Ascending aorta (tissue), 2 donors: Measurements from ENCODE around the gene FOCAD. TPM values are rescaled to one million over a fixed set of nuclear protein-coding genes. Genes with fewer than 3 reads are reported as not detected.

Experiments used
- DNase-seq, 2 donors: peaks; one replicate each; pipeline ENCODE4 v3.0.0-alpha.2; 2019; ENCODE audit warnings: low spot score in 2 of 2
- H3K27ac ChIP-seq, 2 donors: fragments of 200-600 bp; sonication (generic); one replicate each; pipeline ENCODE4 v1.5.1; 2016 to 2017; ENCODE audit warnings: mild to moderate bottlenecking in 1 of 2
- H3K27me3 ChIP-seq: fragments of 200-600 bp; sonication (generic); one replicate; pipeline ENCODE4 v1.5.1; 2017
- H3K36me3 ChIP-seq, 2 donors: fragments of 200-600 bp; sonication (generic); one replicate each; pipeline ENCODE4 v1.5.1; 2016
- H3K4me1 ChIP-seq, 2 donors: fragments of 200-600 bp; sonication (generic); one replicate each; pipeline ENCODE4 v1.5.1; 2016 to 2017; ENCODE audit warnings: mild to moderate bottlenecking in 1 of 2
- H3K4me3 ChIP-seq, 2 donors: fragments of 200-600 bp; sonication (generic); one replicate each; pipeline ENCODE4 v1.5.1; 2016 to 2017; ENCODE audit warnings: mild to moderate bottlenecking in 1 of 2
- H3K9me3 ChIP-seq, 2 donors: fragments of 200-600 bp; sonication (generic); one replicate each; pipeline ENCODE4 v1.5.1; 2016
- CTCF ChIP-seq, 3 experiments: fragments of 200-600 bp in 2 of 3; fragments of 450-650 bp in 1 of 3; sonication (generic) in 2 of 3; IDR thresholded peaks; one replicate each; pipeline ENCODE4 v1.5.1; 2016 to 2019; ENCODE audit warnings: antibody characterized with exemption in 3 of 3, mild to moderate bottlenecking in 1 of 3, moderate library complexity in 1 of 3
- intact Hi-C: fragments of 100-400 bp; cut with DNase I; formaldehyde crosslinking; loops from one replicate; pipeline ENCODE4 v1.15.1; 2023
- total RNA-seq: library from RNA; depleted of rRNA; stranded (reverse); fragments of >200 nt; gene quantifications from one replicate; pipeline ENCODE4 v1.1.0, GENCODE V29; 2016

Gene FOCAD
- total RNA-seq, 1 donor from 2014 or later = 64.3 TPM

DNA sequence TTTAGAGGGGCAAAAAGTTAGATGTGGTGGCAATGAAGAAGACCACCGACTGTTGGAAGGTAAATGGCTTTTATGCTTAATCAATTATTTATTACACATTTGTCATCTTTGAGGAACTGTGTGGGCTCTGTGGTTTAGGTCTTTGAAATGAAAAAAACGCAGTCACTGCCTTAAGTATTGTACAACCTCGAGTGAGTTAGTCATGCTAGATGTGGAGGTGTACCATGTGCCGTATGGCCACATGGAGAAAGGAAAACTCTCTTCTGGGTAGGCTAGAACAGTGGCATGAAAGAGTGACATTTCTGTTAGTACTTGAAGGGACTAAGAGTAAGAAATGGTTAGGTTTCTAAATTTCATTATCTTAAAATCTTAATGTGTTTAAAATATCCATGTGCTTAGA lies 181.3 kb downstream of the FOCAD start:
- no peaks in the 10 kb centered on the region for H3K27me3 ChIP-seq
- H3K9me3 ChIP-seq = no peaks in the 10 kb centered on the region
- no peak overlapping the region for H3K4me3 ChIP-seq
- no peak for DNase-seq
- H3K27ac ChIP-seq = no peak overlapping the region
- no peaks in the 10 kb centered on the region for H3K36me3 ChIP-seq
- no peak for TF ChIP-seq CTCF (IDR thresholded peaks at IDR 0.05)
- H3K4me1 ChIP-seq = no peaks in the 10 kb centered on the region
- intact Hi-C loops = no loop called here

DNA sequence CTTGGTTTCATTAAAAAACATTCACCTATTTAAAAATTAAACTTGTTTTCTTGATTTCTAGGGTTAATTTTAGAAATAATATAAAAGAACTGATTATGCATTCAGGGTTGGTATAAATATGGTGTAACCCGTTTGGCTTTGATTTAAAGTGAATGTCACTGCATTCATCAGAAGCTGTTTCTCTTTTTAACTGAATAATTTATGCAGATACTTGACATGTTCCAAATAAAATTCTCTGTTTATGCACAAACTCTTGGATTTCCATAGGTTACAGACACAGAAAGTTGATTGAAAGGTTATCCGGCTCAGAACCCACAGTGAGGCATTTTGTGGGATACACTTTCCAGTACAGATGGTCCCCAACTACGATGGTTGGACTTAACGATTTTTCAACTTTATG lies 186.1 kb downstream of the FOCAD start:
- no peak overlapping the region for H3K27ac ChIP-seq
- intact Hi-C loops = no loop called here
- TF ChIP-seq CTCF (IDR thresholded peaks at IDR 0.05) = no peak

GRCh38 chr9:20872340-20872977 lies 188.4 kb downstream of the FOCAD start:
- Histone ChIP-seq H3K9me3 (no peaks in the 10 kb centered on the region), H3K27me3 (no peaks in the 10 kb centered on the region), H3K27ac (no peak overlapping the region), H3K4me1 (no peaks in the 10 kb centered on the region), H3K4me3 (no peak overlapping the region), H3K36me3 (no peaks in the 10 kb centered on the region)
- intact Hi-C loops = no loop called here
- TF ChIP-seq CTCF (IDR thresholded peaks at IDR 0.05) = no peak
- DNase-seq = no peak

More for the DNA sequence above, 186.1 kb downstream of the FOCAD start:
- no peaks in the 10 kb centered on the region for H3K27me3 ChIP-seq
- no peak for DNase-seq
- no peaks in the 10 kb centered on the region for H3K36me3 ChIP-seq
- H3K4me3 ChIP-seq = no peak overlapping the region
- H3K4me1 ChIP-seq = no peaks in the 10 kb centered on the region
- H3K9me3 ChIP-seq = no peaks in the 10 kb centered on the region

DNA sequence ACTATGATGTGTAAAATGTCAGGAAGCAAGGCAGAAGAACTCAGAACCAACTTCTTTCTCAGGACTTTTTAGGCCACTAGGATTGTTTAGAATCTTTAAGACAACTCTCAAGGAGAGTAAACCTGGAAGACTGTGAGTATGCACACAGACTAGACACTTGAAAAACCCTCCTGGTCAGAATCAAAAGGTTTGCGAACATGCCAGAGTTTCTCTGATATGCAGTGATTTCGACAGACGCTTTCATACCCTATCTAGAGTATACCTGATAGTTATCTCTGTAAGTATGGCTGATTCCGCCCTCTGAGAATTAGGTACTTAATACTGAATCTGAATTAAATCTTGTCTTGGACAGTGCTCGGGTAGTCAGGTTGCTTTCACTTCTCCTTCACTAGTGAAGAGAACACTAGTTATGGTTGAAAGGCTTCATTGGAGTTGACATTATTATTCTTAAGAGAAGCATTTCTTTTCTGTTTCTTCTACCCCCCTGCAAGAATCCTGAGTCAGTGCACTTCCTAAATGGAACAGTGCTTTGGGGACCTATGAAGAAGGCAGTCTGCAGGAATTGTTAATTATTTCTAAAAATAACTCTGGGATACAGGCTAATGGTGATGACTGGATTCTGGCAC lies 189.3 kb downstream of the FOCAD start:
- no peak for TF ChIP-seq CTCF (IDR thresholded peaks at IDR 0.05)
- no peaks in the 10 kb centered on the region for H3K4me1 ChIP-seq
- no peak overlapping the region for H3K4me3 ChIP-seq
- DNase-seq = no peak
- H3K27ac ChIP-seq = no peak overlapping the region
- H3K9me3 ChIP-seq = no peaks in the 10 kb centered on the region
- H3K27me3 ChIP-seq = no peaks in the 10 kb centered on the region
- H3K36me3 ChIP-seq = no peaks in the 10 kb centered on the region
- intact Hi-C loops = no loop called here

DNA sequence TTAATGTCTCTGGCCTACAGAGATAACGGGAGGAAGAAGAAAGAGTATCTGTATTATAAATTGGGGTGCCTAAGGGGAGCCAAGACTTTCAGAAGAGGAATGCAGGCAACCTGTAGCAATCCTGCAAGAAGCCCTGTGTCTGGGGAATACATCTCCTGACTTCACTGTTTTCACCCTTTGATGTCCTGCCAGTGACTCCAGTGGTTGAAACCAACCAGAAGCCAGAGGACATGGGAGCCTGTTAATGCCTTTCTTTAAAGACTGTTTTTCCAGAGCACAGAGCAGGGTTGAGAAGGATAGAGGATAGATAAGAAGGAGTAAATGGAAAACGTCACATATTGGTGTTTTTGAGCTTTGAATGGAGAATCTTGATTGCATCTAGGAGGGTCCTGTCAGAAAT lies 196.2 kb downstream of the FOCAD start:
- no peaks in the 10 kb centered on the region for H3K9me3 ChIP-seq
- H3K27ac ChIP-seq = no peak overlapping the region
- intact Hi-C loops = loop anchor here (10.0 kb wide), 1 partner anchor 65 kb away; no protein-coding TSS in a partner anchor
- no peaks in the 10 kb centered on the region for H3K27me3 ChIP-seq
- peaks cover 4% of the 10 kb centered on the region in 2 donors for H3K36me3 ChIP-seq
- no peak overlapping the region for H3K4me3 ChIP-seq
- H3K4me1 ChIP-seq = no peaks in the 10 kb centered on the region
- no peak for TF ChIP-seq CTCF (IDR thresholded peaks at IDR 0.05)
- no peak for DNase-seq
